K562 (cell line): Measurements from ENCODE around the gene CST8. TPM values are rescaled to one million over a fixed set of nuclear protein-coding genes. Genes with fewer than 3 reads are reported as not detected.

Experiments used
- ATAC-seq: fragments of 200-7000 bp; cut with Tn5 transposase; 3 replicates; pipeline ENCODE4 v1.9.1; 2020; ENCODE audit warnings: moderate library complexity
- BruUV-seq: library from RNA; stranded (reverse); fragments of 400-500 nt; replicated peaks from 2 replicates; lab custom pipeline; 2021; lab: Mats Ljungman, UMichigan
- CTCF ChIA-PET: fragments of 300-600 bp; formaldehyde crosslinking; extraction: SDS; loops from one replicate; lab custom pipeline; 2021; ENCODE audit warnings: low intra/inter-chr PET ratio; lab: Yijun Ruan, JAX
- POLR2A ChIA-PET: fragments of 300-600, 350-650 bp; sonication (Branson Sonifier 250); formaldehyde crosslinking; extraction: SDS; loops from one replicate; lab custom pipeline; 2021; ENCODE audit warnings: antibody characterized with exemption, inconsistent platforms; lab: Yijun Ruan, JAX
- DNase-seq, 4 experiments: peaks; one replicate each; pipeline versions ENCODE4 v3.0.0 to v3.0.0-alpha.2; 2011 to 2018; ENCODE audit warnings: low spot score in 3 of 4, mixed read lengths in 3 of 4; ENCODE audit errors: extremely low read depth in 1 of 4
- FAIRE-seq: peaks from 2 replicates; lab custom pipeline; 2011; peaks lifted over from hg19 to GRCh38; lab: Jason Lieb, UNC
- H2AFZ ChIP-seq: 2 replicates; pipeline ENCODE4 v1.6.0; 2011; ENCODE audit warnings: low read depth, low read length, control low read depth, inconsistent platforms
- H3K27ac ChIP-seq: fragments of 200-600 bp; 3 replicates; pipeline ENCODE4 v1.8.0; 2011; ENCODE audit warnings: low read depth, mild to moderate bottlenecking, control low read depth, inconsistent platforms, low read length, moderate library complexity, mixed read lengths; ENCODE audit errors: extremely low read depth
- H3K27me3 ChIP-seq, 2 experiments: fragments of 300-600 bp in 1 of 2; 2 replicates in 1 of 2; 3 replicates in 1 of 2; pipeline versions ENCODE4 v1.6.0 to v1.8.0; 2011; ENCODE audit warnings: inconsistent platforms in 2 of 2, low read length in 2 of 2, mild to moderate bottlenecking in 1 of 2, mixed read lengths in 1 of 2, moderate library complexity in 1 of 2; ENCODE audit not compliant: control insufficient read depth in 2 of 2, insufficient read depth in 2 of 2
- H3K36me3 ChIP-seq: fragments of 300-600 bp; 3 replicates; pipeline ENCODE4 v1.8.0; 2011; ENCODE audit warnings: mild to moderate bottlenecking, low read length, inconsistent platforms; ENCODE audit not compliant: control insufficient read depth, insufficient read depth
- H3K4me1 ChIP-seq, 2 experiments: fragments of 200-600 bp in 1 of 2; replicated peaks in 1 of 2; 2 replicates in 1 of 2; 3 replicates in 1 of 2; pipeline versions ENCODE4 v1.5.1 to v1.8.0; 2011; ENCODE audit warnings: inconsistent platforms in 2 of 2, low read length in 2 of 2, mild to moderate bottlenecking in 1 of 2, mixed read lengths in 1 of 2, moderate library complexity in 1 of 2; ENCODE audit not compliant: control insufficient read depth in 2 of 2, insufficient read depth in 2 of 2
- H3K4me2 ChIP-seq: 2 replicates; pipeline ENCODE4 v1.6.1; 2011; ENCODE audit warnings: low read length, control low read depth, inconsistent platforms, mixed read lengths; ENCODE audit not compliant: insufficient read depth
- H3K4me3 ChIP-seq: fragments of 200-600 bp; sonication (generic), shearing (Covaris generic); 2 replicates; pipeline ENCODE4 v1.5.1; 2016; ENCODE audit warnings: control low read depth, inconsistent platforms
- H3K79me2 ChIP-seq: fragments of 200-600 bp; 3 replicates; pipeline ENCODE4 v1.8.0; 2011; ENCODE audit warnings: low read length, inconsistent platforms; ENCODE audit not compliant: control insufficient read depth, insufficient read depth
- H3K9ac ChIP-seq, 2 experiments: 2 replicates each; pipeline versions ENCODE4 v1.6.0 to v1.6.1; 2011; ENCODE audit warnings: low read depth in 2 of 2, low read length in 2 of 2, control low read depth in 1 of 2, inconsistent platforms in 1 of 2, mild to moderate bottlenecking in 1 of 2, mixed read lengths in 1 of 2; ENCODE audit not compliant: insufficient read depth in 1 of 2
- H3K9me1 ChIP-seq: one replicate; pipeline ENCODE4 v1.6.0; 2011; ENCODE audit warnings: inconsistent platforms, mild to moderate bottlenecking, low read length, moderate library complexity; ENCODE audit not compliant: control insufficient read depth, insufficient read depth
- H3K9me3 ChIP-seq: replicated peaks from 2 replicates; pipeline ENCODE4 v1.5.1; 2011; ENCODE audit warnings: low read depth, low read length, inconsistent platforms; ENCODE audit not compliant: control insufficient read depth, insufficient read depth
- H4K20me1 ChIP-seq: replicated peaks from 2 replicates; pipeline ENCODE4 v1.6.1; 2011; ENCODE audit warnings: low read length, inconsistent platforms, mixed read lengths; ENCODE audit not compliant: control insufficient read depth, insufficient read depth
- FOXA3 ChIP-seq, 2 experiments: fragments of 450-650 bp in 1 of 2; sonication (generic) in 1 of 2; formaldehyde crosslinking; IDR thresholded peaks in 1 of 2; conservative IDR thresholded peaks in 1 of 2; 2 replicates each; pipeline versions ENCODE4 v1.4.0 to v1.8.0; 2020 to 2022; ENCODE audit warnings: mild to moderate bottlenecking in 2 of 2, missing genetic modification reagents in 1 of 2
- IRF9 ChIP-seq: fragments of 450-650 bp; IDR thresholded peaks from 2 replicates; pipeline ENCODE4 v1.6.1; 2016; ENCODE audit warnings: missing biosample characterization, missing genetic modification characterization
- KHSRP ChIP-seq: fragments of 450-650 bp; IDR thresholded peaks from 2 replicates; pipeline ENCODE4 v1.6.1; 2017
- RBFOX2 ChIP-seq: fragments of 200-400 bp; formaldehyde crosslinking; IDR thresholded peaks from 2 replicates; pipeline ENCODE4 v1.6.1; 2017; ENCODE audit warnings: low read depth, mild to moderate bottlenecking, low read length, moderate library complexity
- SIN3A ChIP-seq, 2 experiments: fragments of 150-350 bp in 1 of 2; IDR thresholded peaks; 2 replicates each; pipeline ENCODE4 v1.6.1; 2011 to 2016; ENCODE audit warnings: borderline replicate concordance in 2 of 2, low read depth in 2 of 2, low read length in 2 of 2, mild to moderate bottlenecking in 2 of 2, moderate library complexity in 2 of 2; ENCODE audit not compliant: control insufficient read depth in 1 of 2
- TSHZ1 ChIP-seq: fragments of 250-450 bp; sonication (Bioruptor Pico); IDR thresholded peaks from 2 replicates; pipeline ENCODE4 v1.4.0; 2020; ENCODE audit warnings: mild to moderate bottlenecking, moderate library complexity
- ZNF316 ChIP-seq: fragments of 450-650 bp; IDR thresholded peaks from 2 replicates; pipeline ENCODE4 v1.6.1; 2016
- ZNF507 ChIP-seq: conservative IDR thresholded peaks from 2 replicates; pipeline ENCODE4 v1.6.1; 2017; ENCODE audit warnings: missing genetic modification characterization, missing compliant biosample characterization
- ZNF696 ChIP-seq: fragments of 250-450 bp; sonication (Bioruptor Pico); conservative IDR thresholded peaks from 2 replicates; pipeline ENCODE4 v1.4.0; 2020; ENCODE audit warnings: mild to moderate bottlenecking, moderate library complexity
- WGBS: fragments of 100-300 bp; shearing (Covaris generic); methylation state at CpG from one replicate; pipeline ENCODE4 v1.1.6; 2016; ENCODE audit warnings: low coverage, mixed read lengths; ENCODE audit not compliant: insufficient coverage; ENCODE audit errors: missing lambda C conversion rate; 5-methylcytosine and 5-hydroxymethylcytosine counted together
- in situ Hi-C: fragments of 300-500 bp; cut with MboI; formaldehyde crosslinking; loops from 4 replicates; pipeline ENCODE4 v1.15.0; 2018; ENCODE audit warnings: inconsistent platforms, mixed read lengths
- intact Hi-C: fragments of 100-400 bp; cut with micrococcal nuclease; formaldehyde crosslinking; loops from 2 replicates; pipeline ENCODE4 v1.14.2; 2022
- polyA plus RNA-seq, 8 experiments: library from polyadenylated mRNA; depleted of rRNA in 4 of 8; stranded (reverse) in 5 of 8; unstranded in 3 of 8; fragments of >200 nt; fragmentation: Nextera tagmentation in 2 of 8; fragmentation: Illumina TruSeq in 1 of 8; extraction: Ambion mirVana in 2 of 8; extraction: Trizol in 1 of 8; gene quantifications; 2 replicates each; pipeline versions ENCODE4 v1.2.1 to v1.2.3, GENCODE V29; 2011 to 2014; ENCODE audit warnings: inconsistent platforms in 1 of 8, missing spikeins in 1 of 8
- total RNA-seq, 7 experiments: library from RNA; depleted of rRNA in 6 of 7; stranded (reverse); fragments of >200 nt in 6 of 7; fragmentation: Illumina TruSeq in 2 of 7; extraction: Trizol in 2 of 7; gene quantifications; 2 replicates each; pipeline versions ENCODE4 v1.2.1 to v1.2.3, GENCODE V29; 2011 to 2021; ENCODE audit warnings: low replicate concordance in 1 of 7

Gene CST8
- total and polyA plus RNA-seq, 9 of the 15 experiments (the other 6 are each of a cell fraction or from before 2014, with no cell fraction given): not detected

DNA sequence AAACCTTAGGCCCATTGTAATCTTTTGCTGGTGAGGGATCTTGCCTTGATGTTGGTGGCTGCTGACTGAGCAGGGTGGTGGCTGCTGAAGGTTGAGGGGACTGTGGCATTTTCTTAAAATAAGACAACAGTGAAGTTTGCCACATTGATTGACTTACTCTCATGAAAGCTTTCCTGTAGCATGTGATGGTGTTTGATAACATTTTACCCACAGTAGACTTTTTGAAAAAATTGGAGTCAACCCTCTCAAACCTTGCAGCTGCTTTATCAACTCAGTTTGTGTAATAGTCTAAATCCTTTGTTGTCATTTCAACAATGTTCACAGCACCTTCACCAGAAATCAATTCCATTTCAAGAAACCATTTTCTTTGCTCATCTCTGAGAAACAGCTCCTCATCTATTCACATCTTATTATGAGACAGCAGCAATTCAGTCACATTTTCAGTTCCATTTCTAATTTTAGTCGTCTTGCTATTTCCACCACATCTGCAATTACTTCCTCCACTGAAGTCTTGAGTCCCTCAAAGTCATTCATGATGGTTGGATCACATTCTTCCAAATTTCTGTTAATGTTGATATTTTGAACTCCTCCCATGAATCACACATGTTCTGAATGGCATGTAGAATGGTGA is 40.1 kb downstream of the CST8 start:
- H3K9me1 ChIP-seq: no peaks in the 10 kb centered on the region
- H3K27ac ChIP-seq: no peak overlapping the region
- no peaks in the 10 kb centered on the region for H4K20me1 ChIP-seq
- H3K9me3 ChIP-seq: no peaks in the 10 kb centered on the region
- POLR2A ChIA-PET: interaction anchor here (1.1 kb wide), 1 partner anchor 13 kb away, joined by 4 read pairs; no protein-coding TSS in a partner anchor
- no peak overlapping the region for H3K4me3 ChIP-seq
- no peak for ATAC-seq
- FAIRE-seq: no peak
- H3K36me3 ChIP-seq: no peaks in the 10 kb centered on the region
- no peak overlapping the region for H3K4me2 ChIP-seq
- intact Hi-C loops: no loop called here
- CTCF ChIA-PET: no interaction called here
- H3K4me1 ChIP-seq: no peaks in the 10 kb centered on the region
- no TSS peak for BruUV-seq
- H3K79me2 ChIP-seq: no peaks in the 10 kb centered on the region
- no peak overlapping the region for H2AFZ ChIP-seq
- DNase-seq: no peak
- in situ Hi-C loops: no loop called here
- TF ChIP-seq TSHZ1 (CRISPR knock-in tag): no peak
- no peak for TF ChIP-seq ZNF507
- TF ChIP-seq ZNF696 (CRISPR knock-in tag): no peak
- TF ChIP-seq RBFOX2: no peak
- no peak for TF ChIP-seq ZNF316
- no peak for TF ChIP-seq SIN3A (IDR thresholded peaks at IDR 0.05; ENCODE audit: borderline replicate concordance in 2 of 2, control insufficient read depth in 1 of 2, low read depth in 2 of 2, low read length in 2 of 2)
- TF ChIP-seq IRF9 (tag): no peak
- TF ChIP-seq FOXA3 (CRISPR knock-in tag; conservative IDR thresholded peaks at IDR 0.05 in 1 of 2, IDR thresholded peaks at IDR 0.05 in 1 of 2): no peak
- TF ChIP-seq KHSRP: no peak
- no peaks in the 10 kb centered on the region for H3K27me3 ChIP-seq
- 0% methylated on average over 1 of the region's 1 CpG for WGBS
- H3K9ac ChIP-seq: no peak overlapping the region
